ENCODE measurements around the gene GRIA3.

- TF ChIP-seq CTCF (conservative IDR thresholded peaks at IDR 0.05; ENCODE audit: low read length) (no peak), EZH2phosphoT487 (IDR thresholded peaks at IDR 0.05; ENCODE audit: borderline replicate concordance, low read depth, low read length) (no peak)
These were observed 315.7 kb downstream of the GRIA3 start for GRCh38 chrX:123499787-123500186.

All from OCI-LY7 (cell line).